DND-41 (cell line): Measurements from ENCODE around the gene LSP1.

Experiments
- ATAC-seq: fragments of 200-7000 bp; cut with Tn5 transposase; 3 replicates; pipeline ENCODE4 v1.9.1; 2021; ENCODE audit warnings: low read depth; ENCODE audit not compliant: insufficient read depth
- DNase-seq: peaks from one replicate; pipeline ENCODE4 v3.0.0-alpha.2; 2020
- H2AFZ ChIP-seq: 2 replicates; pipeline ENCODE4 v1.6.0; 2012; ENCODE audit warnings: low read depth, low read length
- H3K27ac ChIP-seq: 2 replicates; pipeline ENCODE4 v1.5.1; 2012; ENCODE audit warnings: low read length, inconsistent platforms
- H3K27me3 ChIP-seq: fragments of 200-600 bp; sonication (generic); 2 replicates; pipeline ENCODE4 v1.6.0; 2012; ENCODE audit warnings: low read length, mild to moderate bottlenecking, inconsistent platforms; ENCODE audit not compliant: insufficient read depth, poor library complexity
- H3K36me3 ChIP-seq: 2 replicates; pipeline ENCODE4 v1.5.1; 2012; ENCODE audit warnings: low read length, inconsistent platforms; ENCODE audit not compliant: insufficient read depth
- H3K4me1 ChIP-seq: 2 replicates; pipeline ENCODE4 v1.5.1; 2012; ENCODE audit warnings: mild to moderate bottlenecking, low read length; ENCODE audit not compliant: insufficient read depth
- H3K4me2 ChIP-seq: 2 replicates; pipeline ENCODE4 v1.6.0; 2012; ENCODE audit warnings: mild to moderate bottlenecking, moderate library complexity, low read length, inconsistent platforms; ENCODE audit not compliant: insufficient read depth
- H3K4me3 ChIP-seq, 2 experiments: fragments of 200-600 bp in 1 of 2; shearing (Covaris generic) in 1 of 2; 2 replicates each; pipeline ENCODE4 v1.5.1; 2012 to 2016; ENCODE audit warnings: inconsistent platforms in 2 of 2, low read length in 2 of 2, mild to moderate bottlenecking in 2 of 2, low read depth in 1 of 2, moderate library complexity in 1 of 2
- H3K79me2 ChIP-seq: 2 replicates; pipeline ENCODE4 v1.6.0; 2012; ENCODE audit warnings: low read length, inconsistent platforms; ENCODE audit not compliant: insufficient read depth
- H3K9ac ChIP-seq: 2 replicates; pipeline ENCODE4 v1.6.0; 2012; ENCODE audit warnings: low read depth, mild to moderate bottlenecking, inconsistent platforms, low read length, moderate library complexity
- H3K9me3 ChIP-seq: 2 replicates; pipeline ENCODE4 v1.5.1; 2012; ENCODE audit warnings: low read length, moderate library complexity, mild to moderate bottlenecking, inconsistent platforms; ENCODE audit not compliant: insufficient read depth, severe bottlenecking
- H4K20me1 ChIP-seq: 2 replicates; pipeline ENCODE4 v1.6.0; 2012; ENCODE audit warnings: low read length; ENCODE audit not compliant: insufficient read depth
- EZH2 ChIP-seq: IDR thresholded peaks from 3 replicates; pipeline ENCODE4 v1.6.1; 2012; ENCODE audit warnings: borderline replicate concordance, low read depth, mild to moderate bottlenecking, moderate library complexity, low read length, inconsistent platforms; ENCODE audit not compliant: severe bottlenecking
- TF ChIP-seq, protein P1 (sequence below): IDR thresholded peaks from 2 replicates; pipeline ENCODE4 v1.5.1; 2012; ENCODE audit warnings: borderline replicate concordance, low read length, moderate library complexity, mild to moderate bottlenecking; ENCODE audit not compliant: poor library complexity, severe bottlenecking; ENCODE audit errors: extremely low read depth

LSP1 gene

DNA sequence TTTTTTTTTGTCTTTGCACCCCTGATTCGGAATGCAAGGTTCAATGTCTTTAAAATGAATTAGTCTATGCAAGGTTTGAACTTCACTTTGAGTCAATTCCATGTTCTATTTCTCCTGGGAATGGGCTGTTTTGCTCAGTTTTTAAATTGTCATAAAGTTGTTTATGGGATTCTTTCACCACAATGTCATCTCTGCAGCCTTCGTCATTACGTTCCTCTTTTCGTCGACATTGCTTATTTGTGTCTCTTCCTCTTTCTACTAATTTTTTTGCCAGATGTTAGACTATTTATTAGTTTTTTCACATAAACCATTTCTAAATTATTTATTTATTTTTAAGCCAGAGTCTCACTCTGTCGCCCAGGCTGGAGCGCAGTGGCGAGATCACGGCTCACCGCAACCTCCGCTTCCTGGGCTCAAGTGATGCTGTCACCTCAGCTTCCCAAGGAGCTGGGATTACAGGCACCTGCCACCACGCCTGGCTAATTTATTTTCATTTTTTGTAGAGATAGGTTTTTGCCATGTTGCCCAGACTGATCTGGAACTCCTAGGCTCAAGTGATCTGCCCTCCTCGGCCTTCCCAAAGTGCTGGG is 59.5 kb downstream of the LSP1 start:
- H3K27me3 ChIP-seq = no peaks in the 10 kb centered on the region
- no peaks in the 10 kb centered on the region for H3K36me3 ChIP-seq
- no peaks in the 10 kb centered on the region for H3K4me1 ChIP-seq
- no peak overlapping the region for H3K27ac ChIP-seq
- H3K9me3 ChIP-seq = no peaks in the 10 kb centered on the region
- ATAC-seq (no peak), DNase-seq (no peak)
- H3K9ac ChIP-seq = no peak overlapping the region
- no peak overlapping the region for H3K4me3 ChIP-seq
- TF ChIP-seq, protein P1, sequence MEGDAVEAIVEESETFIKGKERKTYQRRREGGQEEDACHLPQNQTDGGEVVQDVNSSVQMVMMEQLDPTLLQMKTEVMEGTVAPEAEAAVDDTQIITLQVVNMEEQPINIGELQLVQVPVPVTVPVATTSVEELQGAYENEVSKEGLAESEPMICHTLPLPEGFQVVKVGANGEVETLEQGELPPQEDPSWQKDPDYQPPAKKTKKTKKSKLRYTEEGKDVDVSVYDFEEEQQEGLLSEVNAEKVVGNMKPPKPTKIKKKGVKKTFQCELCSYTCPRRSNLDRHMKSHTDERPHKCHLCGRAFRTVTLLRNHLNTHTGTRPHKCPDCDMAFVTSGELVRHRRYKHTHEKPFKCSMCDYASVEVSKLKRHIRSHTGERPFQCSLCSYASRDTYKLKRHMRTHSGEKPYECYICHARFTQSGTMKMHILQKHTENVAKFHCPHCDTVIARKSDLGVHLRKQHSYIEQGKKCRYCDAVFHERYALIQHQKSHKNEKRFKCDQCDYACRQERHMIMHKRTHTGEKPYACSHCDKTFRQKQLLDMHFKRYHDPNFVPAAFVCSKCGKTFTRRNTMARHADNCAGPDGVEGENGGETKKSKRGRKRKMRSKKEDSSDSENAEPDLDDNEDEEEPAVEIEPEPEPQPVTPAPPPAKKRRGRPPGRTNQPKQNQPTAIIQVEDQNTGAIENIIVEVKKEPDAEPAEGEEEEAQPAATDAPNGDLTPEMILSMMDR = no peak
- no peak for TF ChIP-seq EZH2
- H2AFZ ChIP-seq = no peak overlapping the region
- no peaks in the 10 kb centered on the region for H3K79me2 ChIP-seq
- H4K20me1 ChIP-seq = no peaks in the 10 kb centered on the region
- H3K4me2 ChIP-seq = no peak overlapping the region

DNA sequence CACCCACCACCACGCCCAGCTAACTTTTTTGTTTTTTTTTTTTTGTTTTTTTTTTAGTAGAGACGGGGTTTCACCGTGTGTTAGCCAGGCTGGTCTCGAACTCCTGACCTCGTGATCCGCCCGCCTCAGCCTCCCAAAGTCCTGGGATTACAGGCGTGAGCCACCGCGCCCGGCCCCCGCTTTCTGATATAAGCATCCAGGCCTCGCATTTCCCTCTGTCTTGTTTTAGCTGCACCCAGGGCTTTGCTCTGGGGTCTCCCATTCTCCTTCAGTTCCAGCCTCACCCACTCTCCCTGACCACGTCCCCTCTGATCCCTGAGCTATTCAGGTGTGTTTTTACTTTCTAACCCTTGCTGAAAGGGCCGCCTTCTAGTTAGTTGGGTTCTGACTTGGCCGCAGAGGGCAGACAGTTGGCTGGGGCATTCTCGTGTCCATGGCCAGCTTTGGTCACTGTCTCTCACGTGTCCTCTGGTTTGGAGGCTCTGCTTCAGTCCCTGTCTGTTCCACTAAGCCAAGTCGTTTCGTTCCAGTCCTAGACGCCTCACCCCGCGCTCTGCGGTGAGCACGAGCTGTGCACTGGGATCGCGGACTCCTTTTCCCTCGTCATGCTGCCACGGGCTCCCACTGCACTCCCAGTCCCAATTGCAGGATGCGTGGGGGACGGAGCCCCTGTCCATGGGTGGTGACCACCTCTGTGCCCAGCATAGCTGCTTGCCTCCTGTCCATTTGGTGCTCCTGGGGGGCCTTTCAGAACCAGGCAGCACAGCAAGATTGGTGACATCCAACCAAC is 60.6 kb downstream of the LSP1 start:
- Histone ChIP-seq H3K4me2 (no peak overlapping the region), H3K79me2 (no peaks in the 10 kb centered on the region), H3K4me3 (no peak overlapping the region), H3K9ac (no peak overlapping the region), H2AFZ (no peak overlapping the region), H3K9me3 (no peaks in the 10 kb centered on the region), H3K4me1 (no peaks in the 10 kb centered on the region), H3K27me3 (no peaks in the 10 kb centered on the region), H4K20me1 (no peaks in the 10 kb centered on the region), H3K36me3 (no peaks in the 10 kb centered on the region), H3K27ac (no peak overlapping the region)
- ATAC-seq (no peak), DNase-seq (no peak)
- no peak for TF ChIP-seq EZH2
- TF ChIP-seq, protein P1 = no peak

DNA sequence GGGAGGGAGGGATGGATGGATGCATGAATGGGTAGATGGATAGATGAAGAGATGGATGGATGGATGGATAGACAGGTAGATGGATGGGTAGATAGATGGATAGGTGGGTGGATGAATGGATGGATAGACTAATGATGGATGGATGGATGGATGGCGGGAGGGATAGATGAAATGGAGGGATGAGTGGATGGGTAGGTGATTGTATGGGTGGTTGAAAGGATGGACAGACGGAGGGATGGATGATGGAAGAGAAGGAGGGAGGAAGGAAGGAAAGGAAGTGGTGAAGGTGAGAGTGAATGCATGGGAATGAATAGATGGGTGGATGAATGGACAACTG is 62.9 kb downstream of the LSP1 start:
- no peak overlapping the region for H2AFZ ChIP-seq
- no peak overlapping the region for H3K4me3 ChIP-seq
- TF ChIP-seq EZH2 = no peak
- TF ChIP-seq, protein P1 = no peak
- no peaks in the 10 kb centered on the region for H3K36me3 ChIP-seq
- no peaks in the 10 kb centered on the region for H4K20me1 ChIP-seq
- H3K27ac ChIP-seq = no peak overlapping the region
- DNase-seq (no peak), ATAC-seq (no peak)
- H3K4me2 ChIP-seq = no peak overlapping the region
- H3K9me3 ChIP-seq = no peaks in the 10 kb centered on the region
- H3K9ac ChIP-seq = no peak overlapping the region
- H3K79me2 ChIP-seq = no peaks in the 10 kb centered on the region
- no peaks in the 10 kb centered on the region for H3K4me1 ChIP-seq
- no peaks in the 10 kb centered on the region for H3K27me3 ChIP-seq
